A204.1 (cell line): ENCODE data around the gene SYVN1.
"Not testable (repeated sequence)": the region's sequence is repeated elsewhere in the genome, so short reads cannot be mapped to it uniquely, and the experiment has no call there.

ENCODE experiments used
- FAIRE-seq: peaks from 2 replicates; lab custom pipeline; 2012; peaks lifted over from hg19 to GRCh38; lab: Jason Lieb, UNC

SYVN1 gene

GRCh38 chr11:65150509-65151299 is 16.4 kb upstream of the SYVN1 start:
- no peak for FAIRE-seq

GRCh38 chr11:65150131-65150508 is 15.8 kb upstream of the SYVN1 start:
- not testable (repeated sequence) for FAIRE-seq

GRCh38 chr11:65148657-65149056 is 14.3 kb upstream of the SYVN1 start:
- FAIRE-seq = no peak

GRCh38 chr11:65147352-65148075 is 13.2 kb upstream of the SYVN1 start:
- FAIRE-seq = no peak

GRCh38 chr11:65141896-65142494 is 7.7 kb upstream of the SYVN1 start:
- no peak for FAIRE-seq

GRCh38 chr11:65136515-65137096 is 2.3 kb upstream of the SYVN1 start:
- no peak for FAIRE-seq

- FAIRE-seq = no peak
Observed at GRCh38 chr11:65135633-65136145, 1.4 kb upstream of the SYVN1 start.

- FAIRE-seq = peak; percentile 97
Observed at GRCh38 chr11:65134952-65135632, 773 bp upstream of the SYVN1 start.

GRCh38 chr11:65133724-65134123 is 595 bp downstream of the SYVN1 start:
- FAIRE-seq = no peak

GRCh38 chr11:65132988-65133700 is 1.2 kb downstream of the SYVN1 start:
- FAIRE-seq = no peak

- FAIRE-seq = no peak
Observed at GRCh38 chr11:65132238-65132987, 1.9 kb downstream of the SYVN1 start.

- no peak for FAIRE-seq
Observed at GRCh38 chr11:65131895-65132237, 2.5 kb downstream of the SYVN1 start.

GRCh38 chr11:65131417-65131776 is 2.9 kb downstream of the SYVN1 start:
- no peak for FAIRE-seq

- no peak for FAIRE-seq
Observed at GRCh38 chr11:65130631-65131416, 3.5 kb downstream of the SYVN1 start.

- no peak for FAIRE-seq
Observed at GRCh38 chr11:65129649-65130441, 4.5 kb downstream of the SYVN1 start.

GRCh38 chr11:65128182-65129145 is 5.9 kb downstream of the SYVN1 start:
- no peak for FAIRE-seq

GRCh38 chr11:65127473-65128181 is 6.7 kb downstream of the SYVN1 start:
- FAIRE-seq = no peak
